Medulla oblongata (tissue), 1 donor: ENCODE measurements around the gene EYA4.

Source experiments
- DNase-seq: peaks from one replicate; pipeline ENCODE4 v3.0.0-alpha.2; 2015; ENCODE audit errors: extremely low spot score

EYA4 gene

GRCh38 chr6:133399426-133399825 is 158.3 kb downstream of the EYA4 start:
- DNase-seq, result no peak

DNA sequence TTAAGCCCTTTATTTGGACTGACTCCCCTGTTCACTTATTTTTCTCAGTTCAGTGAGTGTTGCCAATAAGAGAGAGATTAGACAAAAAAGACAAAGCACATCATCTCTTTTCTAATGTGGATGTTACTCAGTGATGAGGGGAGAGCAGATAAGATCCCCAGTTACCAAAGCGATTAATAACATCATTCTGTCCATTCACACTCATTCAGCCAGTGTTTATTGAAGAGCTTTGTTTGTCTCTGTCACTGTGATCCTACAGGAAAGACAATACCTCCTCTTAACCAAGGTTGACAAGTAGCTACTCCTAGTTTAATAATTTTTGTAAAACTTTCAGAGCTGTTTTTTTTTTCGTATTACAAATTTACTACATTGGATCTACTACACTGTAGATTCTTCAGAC is 163.0 kb downstream of the EYA4 start:
- no peak for DNase-seq

- DNase-seq, result no peak
Measured at GRCh38 chr6:133404728-133405127, 163.6 kb downstream of the EYA4 start.

GRCh38 chr6:133407320-133408100 is 166.4 kb downstream of the EYA4 start:
- DNase-seq, result no peak

- no peak for DNase-seq
Measured at GRCh38 chr6:133408132-133408531, 167.0 kb downstream of the EYA4 start.

DNA sequence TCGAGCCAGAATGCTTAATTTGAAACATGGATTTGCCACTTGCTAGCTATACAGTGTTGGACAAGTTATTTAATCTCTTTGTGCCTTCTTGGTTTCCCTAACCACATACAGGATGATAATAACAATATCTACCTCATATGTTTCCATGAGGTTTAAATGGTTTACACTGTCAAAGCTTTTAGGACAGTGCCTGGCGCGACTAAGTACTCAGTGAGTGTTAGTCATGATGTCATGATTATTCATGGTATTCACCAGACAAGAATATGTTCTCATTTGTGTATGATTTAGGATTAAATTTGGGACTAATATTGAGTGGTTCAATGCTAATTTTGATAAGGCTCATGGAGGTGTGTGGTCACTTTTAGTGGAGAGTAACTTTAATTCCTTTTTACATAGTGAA is 167.4 kb downstream of the EYA4 start:
- no peak for DNase-seq

DNA sequence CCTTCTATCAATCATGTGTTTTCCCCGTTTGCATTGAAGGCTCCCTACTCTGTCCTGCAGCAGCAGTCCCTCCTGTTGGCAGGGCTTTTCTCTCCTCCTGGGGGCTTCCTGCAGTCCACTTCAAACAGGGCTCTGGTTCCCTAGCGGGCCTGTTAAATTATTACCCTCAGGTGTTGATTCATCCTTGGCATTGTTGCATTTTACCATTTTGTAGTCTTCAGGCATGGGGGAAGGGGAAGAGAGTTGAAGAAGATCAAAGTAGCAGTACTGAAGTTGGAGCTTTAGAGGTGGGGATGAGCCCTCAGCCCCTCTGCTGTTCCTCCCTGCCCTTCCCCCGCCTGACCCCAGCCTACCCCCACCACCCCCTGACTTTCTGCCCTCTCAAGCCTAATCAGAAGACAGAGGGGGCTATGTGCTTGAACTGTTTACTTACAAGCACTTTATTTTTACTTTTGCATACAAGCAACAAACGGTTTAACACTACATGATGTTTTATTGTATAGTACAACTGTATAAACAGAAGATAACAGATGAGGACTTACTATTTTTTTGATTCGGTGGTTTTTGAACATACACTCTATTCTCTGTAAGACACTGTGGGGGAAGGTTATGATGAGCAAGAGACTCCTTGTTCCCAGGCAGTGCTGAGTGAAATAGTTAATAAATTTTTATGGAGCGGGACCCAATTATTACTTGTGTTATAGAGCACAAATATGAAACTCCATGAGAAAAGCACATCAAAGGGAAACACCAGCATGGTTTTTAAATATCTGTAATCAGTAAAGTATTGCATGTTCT is 169.7 kb downstream of the EYA4 start:
- DNase-seq, result no peak

DNA sequence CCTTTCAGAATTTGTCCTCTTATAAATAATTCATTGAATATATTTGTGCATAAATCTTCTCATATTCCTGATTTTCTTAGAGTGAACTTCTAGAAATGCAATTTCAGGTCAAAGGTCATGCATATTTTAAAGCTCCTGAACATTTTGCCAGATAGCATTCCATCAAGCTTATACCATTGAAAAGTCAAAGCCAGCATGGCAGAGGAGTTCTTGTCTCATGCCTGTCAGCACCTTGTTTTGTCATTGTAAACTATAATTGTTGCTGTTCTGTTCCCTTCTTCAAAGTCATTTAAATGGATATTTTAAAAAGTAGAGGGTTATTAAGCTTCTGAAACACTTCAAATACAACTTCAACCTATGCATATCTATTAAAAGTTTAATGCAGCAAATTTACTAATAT is 170.6 kb downstream of the EYA4 start:
- no peak for DNase-seq

- DNase-seq, result no peak
Measured at GRCh38 chr6:133415262-133415661, 174.1 kb downstream of the EYA4 start.

GRCh38 chr6:133418108-133418507 is 177.0 kb downstream of the EYA4 start:
- no peak for DNase-seq

DNA sequence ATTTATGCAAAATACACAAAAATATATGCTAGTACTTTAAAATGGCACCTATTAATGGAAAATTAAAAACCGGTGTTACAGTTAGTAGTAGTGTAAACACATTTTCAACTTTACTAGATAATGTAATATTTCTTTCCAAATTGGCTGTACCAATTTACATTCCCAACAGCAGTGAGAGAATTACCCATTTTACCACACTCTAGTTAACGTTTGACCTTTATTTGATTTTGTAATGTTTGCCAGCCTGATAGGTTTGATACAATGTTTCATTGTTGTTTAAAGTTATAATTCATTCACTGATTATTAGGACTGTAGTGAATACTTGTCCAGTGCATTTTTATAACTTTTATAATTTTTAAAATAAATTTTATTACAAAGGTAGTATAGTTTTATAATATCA is 182.1 kb downstream of the EYA4 start:
- DNase-seq, result no peak

GRCh38 chr6:133424359-133424758 is 183.2 kb downstream of the EYA4 start:
- DNase-seq, result no peak

DNA sequence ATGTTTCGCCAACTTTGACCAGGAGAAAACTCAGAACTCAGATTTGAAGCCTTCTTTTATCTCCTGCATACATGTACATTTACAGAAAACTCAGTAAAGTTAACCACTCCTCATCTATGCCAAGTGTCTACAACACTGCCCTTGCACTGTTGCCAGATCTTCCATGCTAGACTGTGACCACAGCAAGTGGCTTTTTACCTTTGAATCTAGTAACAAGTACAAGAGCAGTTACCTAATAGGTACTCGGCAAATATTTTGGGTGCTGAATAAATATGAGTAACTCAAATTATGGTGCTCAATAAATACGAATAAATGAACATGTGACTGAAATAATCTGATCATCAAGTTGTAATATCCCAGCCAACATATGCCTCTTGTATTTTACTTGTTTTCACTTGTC is 184.9 kb downstream of the EYA4 start:
- no peak for DNase-seq

DNA sequence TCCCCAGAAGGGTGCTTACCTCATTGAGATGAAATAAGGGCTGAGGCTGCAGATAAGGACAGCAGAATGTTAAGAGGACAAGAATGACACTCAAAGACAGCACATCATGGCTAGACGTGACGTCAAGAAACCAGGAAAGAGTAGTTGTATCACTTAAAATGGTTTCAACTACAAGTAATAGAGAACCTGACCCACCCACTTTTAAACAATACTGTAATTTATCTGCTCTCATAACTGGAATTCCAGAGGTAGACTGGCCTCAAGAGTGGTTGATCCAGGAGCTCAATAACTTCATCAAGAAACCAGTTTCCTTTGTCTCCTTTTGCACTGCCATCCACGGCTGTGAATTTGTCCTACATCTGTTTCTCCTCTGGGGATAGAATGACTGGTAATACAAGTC is 187.1 kb downstream of the EYA4 start:
- DNase-seq, result no peak

DNA sequence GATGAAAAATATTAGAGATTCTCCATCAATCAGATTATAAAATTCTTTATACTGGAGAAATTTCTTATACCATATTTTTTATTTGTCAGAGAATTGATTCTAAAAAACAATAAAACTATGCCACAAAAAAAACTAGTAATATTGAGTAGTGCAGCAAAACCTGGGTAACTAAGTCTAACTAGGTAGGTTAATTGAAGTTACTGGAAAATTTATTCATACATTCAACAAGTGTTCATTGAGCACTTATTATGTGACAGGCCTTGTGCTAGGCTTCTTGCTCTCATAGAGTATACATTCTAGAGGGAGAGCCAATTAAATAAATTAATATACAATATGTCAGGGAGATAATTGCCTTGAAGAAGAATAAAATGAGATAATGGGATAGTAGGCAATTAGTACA is 189.4 kb downstream of the EYA4 start:
- no peak for DNase-seq

DNA sequence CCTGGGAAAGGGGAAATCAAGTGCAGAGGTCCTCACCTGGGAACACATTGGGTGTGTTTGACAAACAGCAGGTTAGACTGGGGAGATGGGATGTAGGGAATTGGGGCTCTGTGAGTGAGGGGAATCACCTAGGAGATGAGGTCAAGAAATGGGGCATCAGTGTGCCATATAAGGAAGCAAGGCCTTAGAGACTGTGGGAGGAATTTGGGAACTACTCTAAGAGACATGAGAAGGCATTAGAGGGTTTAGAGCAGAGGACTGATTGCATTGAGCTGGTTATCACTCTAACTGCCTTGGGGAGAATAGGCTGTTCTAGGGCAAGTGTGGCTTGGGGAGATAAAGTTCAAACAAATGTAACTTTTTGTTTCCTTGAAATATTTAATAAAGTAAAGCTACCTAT is 189.9 kb downstream of the EYA4 start:
- DNase-seq, result no peak

GRCh38 chr6:133432021-133432989 is 191.1 kb downstream of the EYA4 start:
- no peak for DNase-seq

- no peak for DNase-seq
Measured at GRCh38 chr6:133435065-133435728, 194.0 kb downstream of the EYA4 start.

- no peak for DNase-seq
Measured at GRCh38 chr6:133436652-133437051, 195.5 kb downstream of the EYA4 start.

- no peak for DNase-seq
Measured at GRCh38 chr6:133441491-133441890, 200.3 kb downstream of the EYA4 start.

DNA sequence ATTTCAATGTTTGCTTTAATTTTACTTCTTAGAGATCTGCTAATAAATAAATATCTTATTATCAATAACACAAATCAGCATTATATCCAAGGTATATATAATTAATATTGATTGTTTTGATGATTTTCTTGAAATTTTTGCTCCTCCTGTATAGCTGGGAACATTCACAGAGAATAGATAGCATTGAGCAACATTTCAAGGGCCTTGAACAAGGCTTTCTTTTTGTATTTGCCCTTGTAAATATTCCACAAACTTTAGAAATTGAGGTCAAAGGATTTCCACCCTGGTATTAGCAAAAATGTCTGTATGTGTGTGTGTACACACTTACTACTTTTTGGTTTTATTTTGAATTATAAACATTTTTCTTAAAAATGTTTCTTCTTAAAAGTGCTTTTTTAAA is 205.6 kb downstream of the EYA4 start:
- no peak for DNase-seq

- DNase-seq, result no peak
Measured at GRCh38 chr6:133447924-133448323, 206.8 kb downstream of the EYA4 start.
